Keratinocyte (primary cell): ENCODE results near the gene SLCO2B1. TPM values are rescaled to one million over a fixed set of nuclear protein-coding genes. Genes with fewer than 3 reads are reported as not detected.

Source experiments
- DNase-seq: peaks from one replicate; pipeline ENCODE4 v3.0.0-alpha.2; 2011; ENCODE audit warnings: low read depth, missing footprints, low spot score
- FAIRE-seq: peaks from 2 replicates; lab custom pipeline; 2011; peaks lifted over from hg19 to GRCh38; lab: Jason Lieb, UNC
- H2AFZ ChIP-seq: 2 replicates; pipeline ENCODE4 v1.6.0; 2012; ENCODE audit warnings: low read length, control low read depth, inconsistent platforms; ENCODE audit not compliant: control insufficient read depth
- H3K27ac ChIP-seq: 2 replicates; pipeline ENCODE4 v1.5.1; 2011; ENCODE audit warnings: low read length; ENCODE audit not compliant: control insufficient read depth, insufficient read depth
- H3K27me3 ChIP-seq: 3 replicates; pipeline ENCODE4 v1.6.0; 2011; ENCODE audit warnings: low read length; ENCODE audit not compliant: control insufficient read depth, insufficient read depth; ENCODE audit errors: extremely low read depth
- H3K36me3 ChIP-seq, 2 experiments: 2 replicates in 1 of 2; 3 replicates in 1 of 2; pipeline ENCODE4 v1.5.1; 2011; ENCODE audit warnings: low read length in 2 of 2, mild to moderate bottlenecking in 1 of 2; ENCODE audit not compliant: control insufficient read depth in 2 of 2, insufficient read depth in 2 of 2; ENCODE audit errors: extremely low read depth in 1 of 2
- H3K4me1 ChIP-seq: 3 replicates; pipeline ENCODE4 v1.5.1; 2011; ENCODE audit warnings: low read length; ENCODE audit not compliant: control insufficient read depth, insufficient read depth; ENCODE audit errors: extremely low read depth
- H3K4me2 ChIP-seq: 3 replicates; pipeline ENCODE4 v1.6.0; 2011; ENCODE audit warnings: low read depth, low read length; ENCODE audit not compliant: control insufficient read depth, insufficient read depth; ENCODE audit errors: extremely low read depth
- H3K4me3 ChIP-seq, 3 experiments: fragments of 200-600 bp in 1 of 3; sonication (generic) in 1 of 3; 2 replicates in 2 of 3; 3 replicates in 1 of 3; pipeline ENCODE4 v1.5.1; 2011 to 2016; ENCODE audit warnings: low read length in 3 of 3, mild to moderate bottlenecking in 3 of 3, control low read depth in 2 of 3, inconsistent platforms in 1 of 3, low read depth in 1 of 3, mixed read lengths in 1 of 3, mixed run types in 1 of 3, moderate library complexity in 1 of 3; ENCODE audit not compliant: control insufficient read depth in 2 of 3, insufficient read depth in 2 of 3; ENCODE audit errors: extremely low read depth in 1 of 3
- H3K79me2 ChIP-seq: 2 replicates; pipeline ENCODE4 v1.6.0; 2012; ENCODE audit warnings: low read length; ENCODE audit not compliant: control insufficient read depth, insufficient read depth
- H3K9ac ChIP-seq: 3 replicates; pipeline ENCODE4 v1.6.0; 2011; ENCODE audit warnings: low read length; ENCODE audit not compliant: control insufficient read depth, insufficient read depth; ENCODE audit errors: extremely low read depth
- H3K9me1 ChIP-seq: 3 replicates; pipeline ENCODE4 v1.6.0; 2011; ENCODE audit warnings: low read length; ENCODE audit not compliant: control insufficient read depth, insufficient read depth; ENCODE audit errors: extremely low read depth
- H3K9me3 ChIP-seq: 2 replicates; pipeline ENCODE4 v1.5.1; 2012; ENCODE audit warnings: low read depth, low read length; ENCODE audit not compliant: control insufficient read depth
- H4K20me1 ChIP-seq: 3 replicates; pipeline ENCODE4 v1.6.0; 2011; ENCODE audit warnings: low read length; ENCODE audit not compliant: control insufficient read depth, insufficient read depth; ENCODE audit errors: extremely low read depth
- EZH2 ChIP-seq: IDR thresholded peaks from one replicate; pipeline ENCODE4 v1.6.1; 2012; ENCODE audit warnings: inconsistent platforms, mild to moderate bottlenecking, low read length, moderate library complexity
- dilution Hi-C: fragments of 300-500 bp; cut with MboI; formaldehyde crosslinking; loops from one replicate; pipeline ENCODE4 v1.7.0; 2020; ENCODE audit warnings: low sequenced_read_pairs; ENCODE audit not compliant: extremely low pct_ligation_motif_present
- polyA plus RNA-seq, 5 experiments: library from polyadenylated mRNA; depleted of rRNA in 3 of 5; stranded (reverse) in 3 of 5; stranded (forward) in 1 of 5; unstranded in 1 of 5; fragments of >200 nt; gene quantifications; 1 replicate in 1 of 5; 2 replicates in 3 of 5; 3 replicates in 1 of 5; pipeline versions ENCODE4 v1.2.1 to v1.2.3, GENCODE V29; 2011 to 2012; ENCODE audit warnings: missing spikeins in 2 of 5, low read depth in 1 of 5, low replicate concordance in 1 of 5
- TF ChIP-seq, protein P1 (sequence below), 3 experiments: IDR thresholded peaks in 1 of 3; conservative IDR thresholded peaks in 1 of 3; optimal IDR thresholded peaks in 1 of 3; 2 replicates in 2 of 3; 3 replicates in 1 of 3; pipeline versions ENCODE3 to v1.5.1; 2011; ENCODE audit warnings: low read length in 3 of 3, mild to moderate bottlenecking in 3 of 3, moderate library complexity in 2 of 3, control low read depth in 1 of 3, inconsistent platforms in 1 of 3; ENCODE audit not compliant: insufficient read depth in 2 of 3; ENCODE audit errors: extremely low read depth in 1 of 3

The SLCO2B1 gene
- polyA plus RNA-seq, 1 donor (not counting 4 experiments of a cell fraction or from before 2014, with no cell fraction given) = not detected

DNA sequence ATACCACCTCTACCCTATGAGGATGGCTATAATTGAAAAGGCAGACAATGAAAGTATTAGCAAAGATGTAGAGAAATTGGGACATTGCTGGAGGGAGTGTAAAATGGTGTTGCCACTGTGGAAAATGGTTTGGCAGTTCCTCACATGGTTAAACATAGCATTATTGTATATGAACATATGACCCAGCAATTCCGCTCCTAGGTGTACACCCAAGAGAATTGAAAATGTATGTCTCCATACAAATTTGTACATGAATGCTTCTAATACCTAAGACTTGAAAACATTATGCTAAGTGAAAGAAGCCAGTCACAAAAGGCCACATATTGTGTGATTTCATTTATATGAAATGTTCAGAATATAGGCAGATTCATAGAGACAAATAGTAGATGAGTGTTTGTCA lies 10.0 kb downstream of the SLCO2B1 start:
- dilution Hi-C loops = no loop called here
- peaks cover 2% of the 10 kb centered on the region for H3K27me3 ChIP-seq
- no peaks in the 10 kb centered on the region for H3K9me1 ChIP-seq
- no peak for TF ChIP-seq EZH2
- TF ChIP-seq, protein P1, sequence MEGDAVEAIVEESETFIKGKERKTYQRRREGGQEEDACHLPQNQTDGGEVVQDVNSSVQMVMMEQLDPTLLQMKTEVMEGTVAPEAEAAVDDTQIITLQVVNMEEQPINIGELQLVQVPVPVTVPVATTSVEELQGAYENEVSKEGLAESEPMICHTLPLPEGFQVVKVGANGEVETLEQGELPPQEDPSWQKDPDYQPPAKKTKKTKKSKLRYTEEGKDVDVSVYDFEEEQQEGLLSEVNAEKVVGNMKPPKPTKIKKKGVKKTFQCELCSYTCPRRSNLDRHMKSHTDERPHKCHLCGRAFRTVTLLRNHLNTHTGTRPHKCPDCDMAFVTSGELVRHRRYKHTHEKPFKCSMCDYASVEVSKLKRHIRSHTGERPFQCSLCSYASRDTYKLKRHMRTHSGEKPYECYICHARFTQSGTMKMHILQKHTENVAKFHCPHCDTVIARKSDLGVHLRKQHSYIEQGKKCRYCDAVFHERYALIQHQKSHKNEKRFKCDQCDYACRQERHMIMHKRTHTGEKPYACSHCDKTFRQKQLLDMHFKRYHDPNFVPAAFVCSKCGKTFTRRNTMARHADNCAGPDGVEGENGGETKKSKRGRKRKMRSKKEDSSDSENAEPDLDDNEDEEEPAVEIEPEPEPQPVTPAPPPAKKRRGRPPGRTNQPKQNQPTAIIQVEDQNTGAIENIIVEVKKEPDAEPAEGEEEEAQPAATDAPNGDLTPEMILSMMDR (optimal IDR thresholded peaks at IDR 0.05 in 1 of 3, IDR thresholded peaks at IDR 0.05 in 1 of 3, conservative IDR thresholded peaks at IDR 0.05 in 1 of 3; ENCODE audit: extremely low read depth in 1 of 3, insufficient read depth in 2 of 3, low read length in 3 of 3) = no peak
- H3K27ac ChIP-seq = no peak overlapping the region
- no peaks in the 10 kb centered on the region for H4K20me1 ChIP-seq
- no peaks in the 10 kb centered on the region for H3K36me3 ChIP-seq
- H3K4me1 ChIP-seq = no peaks in the 10 kb centered on the region
- H2AFZ ChIP-seq = no peak overlapping the region
- H3K9ac ChIP-seq = no peak overlapping the region
- no peaks in the 10 kb centered on the region for H3K79me2 ChIP-seq
- no peaks in the 10 kb centered on the region for H3K9me3 ChIP-seq
- FAIRE-seq = no peak
- DNase-seq = no peak
- no peak overlapping the region for H3K4me2 ChIP-seq
- no peak overlapping the region for H3K4me3 ChIP-seq

DNA sequence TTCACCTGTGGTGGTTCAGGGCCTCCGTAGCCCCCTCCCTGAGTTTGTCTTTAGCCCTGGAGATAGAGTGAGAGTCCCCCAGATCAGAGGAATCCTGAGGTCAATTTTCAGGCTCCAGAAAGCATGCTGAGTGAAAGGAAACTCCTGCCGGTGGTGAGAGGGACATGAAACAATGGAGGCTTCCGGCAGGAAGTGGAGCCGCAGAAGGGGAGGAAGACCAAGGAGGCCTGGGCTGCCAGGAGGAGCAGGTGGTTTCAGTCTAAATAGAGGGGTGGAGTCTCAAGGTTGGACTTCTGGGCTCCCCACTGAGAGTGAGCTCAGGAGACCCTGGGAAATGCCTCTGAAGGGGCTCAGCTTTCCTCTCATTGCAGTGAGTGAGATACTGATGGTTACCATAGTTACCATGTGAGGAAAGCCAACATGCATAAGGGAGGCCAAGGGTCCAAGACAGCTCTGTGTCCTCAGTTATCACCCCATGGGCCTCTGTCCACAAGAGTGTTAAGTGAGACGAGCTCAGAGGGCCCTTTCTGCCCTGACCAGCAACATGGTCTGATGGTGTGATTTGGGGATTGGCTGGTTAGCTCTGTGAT lies 10.7 kb downstream of the SLCO2B1 start:
- Histone ChIP-seq H2AFZ (no peak overlapping the region), H3K27me3 (peaks cover under 1% of the 10 kb centered on the region)

More for the DNA sequence above, 10.7 kb downstream of the SLCO2B1 start:
- DNase-seq = no peak
- no peak overlapping the region for H3K4me3 ChIP-seq
- no peak overlapping the region for H3K27ac ChIP-seq
- no peaks in the 10 kb centered on the region for H3K9me1 ChIP-seq
- H4K20me1 ChIP-seq = no peaks in the 10 kb centered on the region
- no peaks in the 10 kb centered on the region for H3K36me3 ChIP-seq
- no peaks in the 10 kb centered on the region for H3K9me3 ChIP-seq
- no peak for FAIRE-seq
- no peaks in the 10 kb centered on the region for H3K79me2 ChIP-seq
- dilution Hi-C loops = no loop called here
- no peak for TF ChIP-seq EZH2
- TF ChIP-seq, protein P1 (optimal IDR thresholded peaks at IDR 0.05 in 1 of 3, IDR thresholded peaks at IDR 0.05 in 1 of 3, conservative IDR thresholded peaks at IDR 0.05 in 1 of 3; ENCODE audit: extremely low read depth in 1 of 3, insufficient read depth in 2 of 3, low read length in 3 of 3) = no peak
- no peak overlapping the region for H3K4me2 ChIP-seq
- H3K4me1 ChIP-seq = no peaks in the 10 kb centered on the region
- H3K9ac ChIP-seq = no peak overlapping the region
